ENCODE data around the gene ANTXR1. TPM values are rescaled to one million over a fixed set of nuclear protein-coding genes. Genes with fewer than 3 reads are reported as not detected.
A peak's percentile ranks its signal among the peaks of the same experiment; 100 is the strongest.

ANTXR1 gene
- polyA plus RNA-seq, 1 of the 3 experiments (the other 2 are of a cell fraction): 114 TPM

GRCh38 chr2:69214898-69215297 is 201.9 kb downstream of the ANTXR1 start (continued):
- no peak for TF ChIP-seq CTCF (IDR thresholded peaks at IDR 0.05)

GRCh38 chr2:69216535-69217332 is 203.8 kb downstream of the ANTXR1 start:
- Histone ChIP-seq H3K9me2 (no peaks in the 10 kb centered on the region), H3K9ac (no peak overlapping the region), H3K4me1 (ENCODE audit: control insufficient read depth in 1 of 2, insufficient read depth in 2 of 2, low read depth in 1 of 2, low read length in 1 of 2) (peaks cover 21 to 43% of the 10 kb centered on the region in 2 experiments; a peak in 3 of 4 replicates), H3K4me3 (ENCODE audit: low read depth in 2 of 2, low read length in 1 of 2) (no peak overlapping the region), H3K27ac (ENCODE audit: low read depth in 2 of 2, low read length in 1 of 2) (peak overlapping the region; percentile 76 to 83), H3K4me2 (no peak overlapping the region), H4K20me1 (ENCODE audit: insufficient read depth) (no peaks in the 10 kb centered on the region), H3K36me3 (replicated peaks in 1 of 2; ENCODE audit: control insufficient read depth in 1 of 2, insufficient read depth in 2 of 2, low read length in 1 of 2) (peaks cover 14 to 21% of the 10 kb centered on the region in 2 experiments), H3K9me3 (no peaks in the 10 kb centered on the region), H3F3A (replicated peaks; ENCODE audit: insufficient read depth) (peaks cover 8% of the 10 kb centered on the region), H2AFZ (ENCODE audit: low read depth) (no peak overlapping the region), H3K79me2 (ENCODE audit: insufficient read depth) (no peaks in the 10 kb centered on the region; the same call in 1 of the 2 replicates), H3K27me3 (ENCODE audit: insufficient read depth) (no peaks in the 10 kb centered on the region)
- POLR2A ChIA-PET: no interaction called here
- DNase-seq: peak; percentile 72
- 41% methylated on average over 4 of the region's 4 CpGs for WGBS (ENCODE audit: low lambda C conversion rate)
- CTCF ChIA-PET: interaction anchor here (0.6 to 2.0 kb wide), 3 partner anchors 28 to 204 kb away, joined by 3 to 17 read pairs (median 3); partner anchors contain the start of gene ANTXR1
- peak; percentile 14 for TF ChIP-seq RAD21 (IDR thresholded peaks at IDR 0.05; ENCODE audit: low read length)
- peak; percentile 48; the same call in 1 of the 2 replicates for TF ChIP-seq FOXJ3 (CRISPR knock-in tag; IDR thresholded peaks at IDR 0.05)
- peak; percentile 28; the same call in 1 of the 2 replicates for TF ChIP-seq TAF1 (IDR thresholded peaks at IDR 0.05; ENCODE audit: borderline replicate concordance, low read depth, low read length)
- no peak for TF ChIP-seq USF2 (IDR thresholded peaks at IDR 0.05; ENCODE audit: borderline replicate concordance, low read depth, low read length)
- peak; percentile 94 to 95 for TF ChIP-seq EP300 (IDR thresholded peaks at IDR 0.05; ENCODE audit: borderline replicate concordance in 1 of 2, low read depth in 1 of 2, low read length in 1 of 2)
- TF ChIP-seq YY1 (IDR thresholded peaks at IDR 0.05; ENCODE audit: low read depth): no peak
- no peak for TF ChIP-seq SMC3 (IDR thresholded peaks at IDR 0.05; ENCODE audit: low read depth, low read length)
- TF ChIP-seq GATA2 (CRISPR knock-in tag; IDR thresholded peaks at IDR 0.05): peak; percentile 71
- TF ChIP-seq NFIC (IDR thresholded peaks at IDR 0.05; ENCODE audit: borderline replicate concordance): peak; percentile 95
- TF ChIP-seq RCOR1 (IDR thresholded peaks at IDR 0.05; ENCODE audit: low read length): peak; percentile 94
- no peak for TF ChIP-seq MEF2A (IDR thresholded peaks at IDR 0.05; ENCODE audit: borderline replicate concordance, low read depth)
- TF ChIP-seq PBX3 (IDR thresholded peaks at IDR 0.05): peak; percentile 94
- peak; percentile 79 for TF ChIP-seq POLR2AphosphoS5 (IDR thresholded peaks at IDR 0.05; ENCODE audit: low read depth, low read length)
- TF ChIP-seq ELF1 (IDR thresholded peaks at IDR 0.05): no peak
- peak; percentile 83 for TF ChIP-seq TEAD4 (IDR thresholded peaks at IDR 0.05; ENCODE audit: borderline replicate concordance, insufficient read depth)
- peak; percentile 67; the same call in 1 of the 2 replicates for TF ChIP-seq MAX (IDR thresholded peaks at IDR 0.05; ENCODE audit: low read depth)
- peak; percentile 80 for TF ChIP-seq JUND (IDR thresholded peaks at IDR 0.05)
- TF ChIP-seq ZBTB33 (IDR thresholded peaks at IDR 0.05; ENCODE audit: borderline replicate concordance, low read depth): peak; percentile 65; the same call in 1 of the 2 replicates
- no peak for TF ChIP-seq USF1 (IDR thresholded peaks at IDR 0.05; ENCODE audit: borderline replicate concordance, low read depth)
- peak; percentile 76; the same call in 1 of the 2 replicates for TF ChIP-seq SIN3A (IDR thresholded peaks at IDR 0.05; ENCODE audit: borderline replicate concordance, low read depth, low read length)
- peak; percentile 97 for TF ChIP-seq TCF12 (IDR thresholded peaks at IDR 0.05)
- 0 out of 2 replicates have a peak, but pooled peaks have one; percentile 38 for TF ChIP-seq RFX5 (IDR thresholded peaks at IDR 0.05; ENCODE audit: low read length)
- peak; percentile 47; the same call in 1 of the 2 replicates for TF ChIP-seq RXRA (IDR thresholded peaks at IDR 0.05; ENCODE audit: borderline replicate concordance, low read depth)
- TF ChIP-seq CHD2 (IDR thresholded peaks at IDR 0.05; ENCODE audit: low read length, partially characterized antibody): peak; percentile 79

All from SK-N-SH (cell line).